ENCODE data around the gene CBX8. TPM values are rescaled to one million over a fixed set of nuclear protein-coding genes. Genes with fewer than 3 reads are reported as not detected.

CBX8 gene
- total and polyA plus RNA-seq, 2 experiments from 2014 or later: 6.5 to 8.6 TPM

DNA sequence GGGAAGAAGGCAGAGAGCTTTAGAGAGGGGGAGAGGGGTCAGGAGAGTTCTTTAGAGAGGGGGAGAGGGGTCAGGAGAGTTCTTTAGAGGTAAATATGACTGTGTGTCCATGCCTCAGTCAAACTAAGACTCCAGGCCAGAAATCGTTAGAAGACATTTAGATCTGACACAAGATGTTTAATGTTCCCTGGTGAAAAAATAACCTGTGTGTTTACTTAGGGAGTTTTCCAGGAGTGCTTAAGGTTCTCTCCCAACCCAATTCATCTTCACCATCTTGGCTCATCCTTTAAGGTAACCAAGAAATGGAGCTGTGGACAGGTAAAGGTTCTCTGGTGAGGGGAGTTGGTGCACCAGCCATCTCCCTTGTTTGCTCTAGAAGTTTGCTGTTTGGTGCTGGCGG is 32.6 kb upstream of the CBX8 start:
- no peak overlapping the region for H2AFZ ChIP-seq
- TF ChIP-seq, protein P1, sequence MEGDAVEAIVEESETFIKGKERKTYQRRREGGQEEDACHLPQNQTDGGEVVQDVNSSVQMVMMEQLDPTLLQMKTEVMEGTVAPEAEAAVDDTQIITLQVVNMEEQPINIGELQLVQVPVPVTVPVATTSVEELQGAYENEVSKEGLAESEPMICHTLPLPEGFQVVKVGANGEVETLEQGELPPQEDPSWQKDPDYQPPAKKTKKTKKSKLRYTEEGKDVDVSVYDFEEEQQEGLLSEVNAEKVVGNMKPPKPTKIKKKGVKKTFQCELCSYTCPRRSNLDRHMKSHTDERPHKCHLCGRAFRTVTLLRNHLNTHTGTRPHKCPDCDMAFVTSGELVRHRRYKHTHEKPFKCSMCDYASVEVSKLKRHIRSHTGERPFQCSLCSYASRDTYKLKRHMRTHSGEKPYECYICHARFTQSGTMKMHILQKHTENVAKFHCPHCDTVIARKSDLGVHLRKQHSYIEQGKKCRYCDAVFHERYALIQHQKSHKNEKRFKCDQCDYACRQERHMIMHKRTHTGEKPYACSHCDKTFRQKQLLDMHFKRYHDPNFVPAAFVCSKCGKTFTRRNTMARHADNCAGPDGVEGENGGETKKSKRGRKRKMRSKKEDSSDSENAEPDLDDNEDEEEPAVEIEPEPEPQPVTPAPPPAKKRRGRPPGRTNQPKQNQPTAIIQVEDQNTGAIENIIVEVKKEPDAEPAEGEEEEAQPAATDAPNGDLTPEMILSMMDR (IDR thresholded peaks at IDR 0.05; ENCODE audit: poor library complexity): no peak
- TF ChIP-seq EZH2phosphoT487 (IDR thresholded peaks at IDR 0.05; ENCODE audit: low read depth, severe bottlenecking, unreplicated experiment) (no peak), EZH2 (IDR thresholded peaks at IDR 0.05; ENCODE audit: borderline replicate concordance) (no peak)
- no peaks in the 10 kb centered on the region for H3K27me3 ChIP-seq
- peaks cover 7% of the 10 kb centered on the region for H3K79me2 ChIP-seq
- DNase-seq (ENCODE audit: low spot score): no peak
- H3K36me3 ChIP-seq (replicated peaks; ENCODE audit: insufficient read depth, low read depth): no peaks in the 10 kb centered on the region
- no peak overlapping the region for H3K27ac ChIP-seq
- no peak overlapping the region for H3K4me2 ChIP-seq
- H3K9me3 ChIP-seq (ENCODE audit: low read depth): no peaks in the 10 kb centered on the region
- WGBS (ENCODE audit: low lambda C conversion rate, missing lambda C conversion rate): 79% methylated on average over 2 of the region's 2 CpGs
- no peaks in the 10 kb centered on the region for H3K9me2 ChIP-seq (replicated peaks; ENCODE audit: insufficient read depth)
- peaks cover 26% of the 10 kb centered on the region for H4K20me1 ChIP-seq (ENCODE audit: insufficient read depth, poor library complexity, severe bottlenecking)
- peaks cover 19% of the 10 kb centered on the region for H3K4me1 ChIP-seq (ENCODE audit: insufficient read depth)
- H3K4me3 ChIP-seq: no peak overlapping the region

DNA sequence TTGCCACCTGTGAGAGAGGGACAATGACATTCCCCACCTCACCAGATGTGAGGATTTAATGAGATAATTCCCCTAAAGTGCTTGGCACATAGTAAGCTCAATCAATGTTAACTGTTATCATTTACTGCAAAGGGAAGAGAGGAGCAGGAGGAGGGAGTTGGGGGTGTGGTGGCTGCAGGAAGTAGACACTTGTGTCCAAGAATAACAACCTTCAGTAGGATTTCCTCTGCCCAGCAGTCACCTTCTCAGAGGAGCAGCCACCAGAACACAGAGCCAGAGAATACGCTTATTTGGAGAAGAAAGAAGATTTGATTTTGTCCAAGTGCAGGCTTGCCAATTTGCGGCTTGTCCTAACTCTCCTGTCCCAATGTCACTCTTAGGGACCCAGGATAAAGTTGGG is 32.1 kb upstream of the CBX8 start:
- Histone ChIP-seq H4K20me1 (ENCODE audit: insufficient read depth, poor library complexity, severe bottlenecking) (peaks cover 21% of the 10 kb centered on the region), H3K36me3 (replicated peaks; ENCODE audit: insufficient read depth, low read depth) (no peaks in the 10 kb centered on the region), H3K27ac (no peak overlapping the region), H3K9me2 (replicated peaks; ENCODE audit: insufficient read depth) (no peaks in the 10 kb centered on the region), H3K9me3 (ENCODE audit: low read depth) (no peaks in the 10 kb centered on the region), H3K4me2 (no peak overlapping the region), H3K4me3 (no peak overlapping the region), H3K79me2 (peaks cover 4% of the 10 kb centered on the region), H2AFZ (no peak overlapping the region), H3K27me3 (no peaks in the 10 kb centered on the region), H3K4me1 (ENCODE audit: insufficient read depth) (peaks cover 19% of the 10 kb centered on the region)
- no peak for DNase-seq (ENCODE audit: low spot score)
- no peak for TF ChIP-seq EZH2 (IDR thresholded peaks at IDR 0.05; ENCODE audit: borderline replicate concordance)
- TF ChIP-seq, protein P1 (IDR thresholded peaks at IDR 0.05; ENCODE audit: poor library complexity): no peak
- no peak for TF ChIP-seq EZH2phosphoT487 (IDR thresholded peaks at IDR 0.05; ENCODE audit: low read depth, severe bottlenecking, unreplicated experiment)
- 93% methylated on average over 2 of the region's 2 CpGs for WGBS (ENCODE audit: low lambda C conversion rate, missing lambda C conversion rate)

DNA sequence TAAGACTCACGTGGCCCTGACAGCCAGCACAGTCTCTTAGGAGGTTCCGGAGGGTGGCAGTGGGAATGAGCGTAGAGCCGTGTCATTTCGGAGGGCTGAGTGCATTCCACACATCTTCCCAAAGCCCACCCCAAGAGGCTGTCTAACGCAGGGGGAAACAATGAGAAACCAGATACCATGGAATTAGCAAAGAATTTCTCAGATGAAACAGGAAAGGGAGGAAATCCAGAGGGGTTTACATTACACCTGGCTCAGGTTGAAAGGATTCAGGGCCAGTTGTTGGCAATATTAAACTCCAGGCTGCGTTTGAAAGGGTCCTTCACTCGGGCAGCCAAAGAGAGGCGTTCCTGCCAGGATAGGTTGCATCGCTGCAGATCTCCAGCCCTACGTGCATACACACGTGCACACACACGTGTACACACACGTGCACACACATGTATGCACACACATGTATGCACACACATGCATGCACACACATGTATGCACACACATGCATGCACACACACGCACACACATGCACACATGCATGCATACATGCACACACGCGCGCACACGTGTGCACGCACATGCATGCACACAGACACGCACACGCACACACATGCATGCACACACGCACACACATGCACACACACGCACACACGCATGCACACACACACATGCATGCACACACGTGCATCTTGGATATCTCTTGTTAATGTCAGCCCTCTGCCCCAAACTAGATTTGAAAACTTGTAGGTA is 30.1 kb upstream of the CBX8 start:
- no peaks in the 10 kb centered on the region for H3K9me2 ChIP-seq (replicated peaks; ENCODE audit: insufficient read depth)
- H3K4me2 ChIP-seq: no peak overlapping the region
- H3K27ac ChIP-seq: no peak overlapping the region
- H3K4me1 ChIP-seq (ENCODE audit: insufficient read depth): peaks cover 2% of the 10 kb centered on the region
- no peaks in the 10 kb centered on the region for H3K36me3 ChIP-seq (replicated peaks; ENCODE audit: insufficient read depth, low read depth)
- no peak for DNase-seq (ENCODE audit: low spot score)
- WGBS (ENCODE audit: low lambda C conversion rate, missing lambda C conversion rate): 84% methylated on average over 25 of the region's 26 CpGs
- no peaks in the 10 kb centered on the region for H3K9me3 ChIP-seq (ENCODE audit: low read depth)
- TF ChIP-seq, protein P1 (IDR thresholded peaks at IDR 0.05; ENCODE audit: poor library complexity): no peak
- no peak for TF ChIP-seq EZH2 (IDR thresholded peaks at IDR 0.05; ENCODE audit: borderline replicate concordance)
- TF ChIP-seq EZH2phosphoT487 (IDR thresholded peaks at IDR 0.05; ENCODE audit: low read depth, severe bottlenecking, unreplicated experiment): no peak
- no peaks in the 10 kb centered on the region for H3K27me3 ChIP-seq
- no peak overlapping the region for H3K4me3 ChIP-seq
- H4K20me1 ChIP-seq (ENCODE audit: insufficient read depth, poor library complexity, severe bottlenecking): peaks cover 1% of the 10 kb centered on the region
- no peak overlapping the region for H2AFZ ChIP-seq
- no peaks in the 10 kb centered on the region for H3K79me2 ChIP-seq
